ENCODE measurements around the gene SLC35F3.

Gene SLC35F3

GRCh38 chr1:234238060-234238459, 333.6 kb downstream of the SLC35F3 start:
- H3K4me2 ChIP-seq (ENCODE audit: low read depth, low read length, poor library complexity, severe bottlenecking) = no peak overlapping the region
- H3K27ac ChIP-seq (ENCODE audit: low read depth, low read length) = no peak overlapping the region
- no peaks in the 10 kb centered on the region for H3K36me3 ChIP-seq (ENCODE audit: low read length)
- no peaks in the 10 kb centered on the region for H3F3A ChIP-seq (ENCODE audit: insufficient read depth)
- no peaks in the 10 kb centered on the region for H3K27me3 ChIP-seq (ENCODE audit: low read length)
- H3K9me3 ChIP-seq (ENCODE audit: insufficient read depth, low read length) = no peaks in the 10 kb centered on the region
- TF ChIP-seq CTCF (IDR thresholded peaks at IDR 0.05; ENCODE audit: insufficient read depth, low read length, poor library complexity, severe bottlenecking) (no peak), EZH2phosphoT487 (conservative IDR thresholded peaks at IDR 0.05; ENCODE audit: low read length) (no peak)
- H3K79me2 ChIP-seq (ENCODE audit: insufficient read depth, low read length) = no peaks in the 10 kb centered on the region
- no peaks in the 10 kb centered on the region for H4K20me1 ChIP-seq (ENCODE audit: low read depth, low read length)
- H2AFZ ChIP-seq (ENCODE audit: low read depth, low read length, severe bottlenecking) = no peak overlapping the region
- no peak overlapping the region for H3K9ac ChIP-seq (ENCODE audit: low read length)
- no peaks in the 10 kb centered on the region for H3K9me2 ChIP-seq (replicated peaks; ENCODE audit: insufficient read depth, low read length)
- no peak overlapping the region for H3K4me3 ChIP-seq (ENCODE audit: insufficient read depth, low read length, poor library complexity, severe bottlenecking)

- no peaks in the 10 kb centered on the region for H3K79me2 ChIP-seq (ENCODE audit: insufficient read depth, low read length)
- TF ChIP-seq CTCF (IDR thresholded peaks at IDR 0.05; ENCODE audit: insufficient read depth, low read length, poor library complexity, severe bottlenecking) = no peak
- TF ChIP-seq EZH2phosphoT487 (conservative IDR thresholded peaks at IDR 0.05; ENCODE audit: low read length) = no peak
- no peaks in the 10 kb centered on the region for H3K36me3 ChIP-seq (ENCODE audit: low read length)
- H2AFZ ChIP-seq (ENCODE audit: low read depth, low read length, severe bottlenecking) = no peak overlapping the region
- H3K4me2 ChIP-seq (ENCODE audit: low read depth, low read length, poor library complexity, severe bottlenecking) = no peak overlapping the region
- H3K9ac ChIP-seq (ENCODE audit: low read length) = no peak overlapping the region
- H3K4me3 ChIP-seq (ENCODE audit: insufficient read depth, low read length, poor library complexity, severe bottlenecking) = no peak overlapping the region
- no peaks in the 10 kb centered on the region for H3K9me2 ChIP-seq (replicated peaks; ENCODE audit: insufficient read depth, low read length)
- no peaks in the 10 kb centered on the region for H3F3A ChIP-seq (ENCODE audit: insufficient read depth)
- no peaks in the 10 kb centered on the region for H3K9me3 ChIP-seq (ENCODE audit: insufficient read depth, low read length)
- H4K20me1 ChIP-seq (ENCODE audit: low read depth, low read length) = no peaks in the 10 kb centered on the region
- H3K27me3 ChIP-seq (ENCODE audit: low read length) = no peaks in the 10 kb centered on the region
- H3K27ac ChIP-seq (ENCODE audit: low read depth, low read length) = no peak overlapping the region
Observed at GRCh38 chr1:234239515-234239914, 335.0 kb downstream of the SLC35F3 start.

GRCh38 chr1:234239936-234240335, 335.5 kb downstream of the SLC35F3 start:
- no peak overlapping the region for H3K4me2 ChIP-seq (ENCODE audit: low read depth, low read length, poor library complexity, severe bottlenecking)
- H3K9me3 ChIP-seq (ENCODE audit: insufficient read depth, low read length) = no peaks in the 10 kb centered on the region
- H3K9me2 ChIP-seq (replicated peaks; ENCODE audit: insufficient read depth, low read length) = no peaks in the 10 kb centered on the region
- H3K27me3 ChIP-seq (ENCODE audit: low read length) = no peaks in the 10 kb centered on the region
- H3F3A ChIP-seq (ENCODE audit: insufficient read depth) = no peaks in the 10 kb centered on the region
- no peak overlapping the region for H2AFZ ChIP-seq (ENCODE audit: low read depth, low read length, severe bottlenecking)
- no peaks in the 10 kb centered on the region for H4K20me1 ChIP-seq (ENCODE audit: low read depth, low read length)
- TF ChIP-seq CTCF (IDR thresholded peaks at IDR 0.05; ENCODE audit: insufficient read depth, low read length, poor library complexity, severe bottlenecking) (no peak), EZH2phosphoT487 (conservative IDR thresholded peaks at IDR 0.05; ENCODE audit: low read length) (no peak)
- H3K27ac ChIP-seq (ENCODE audit: low read depth, low read length) = no peak overlapping the region
- no peak overlapping the region for H3K9ac ChIP-seq (ENCODE audit: low read length)
- no peak overlapping the region for H3K4me3 ChIP-seq (ENCODE audit: insufficient read depth, low read length, poor library complexity, severe bottlenecking)
- no peaks in the 10 kb centered on the region for H3K79me2 ChIP-seq (ENCODE audit: insufficient read depth, low read length)
- H3K36me3 ChIP-seq (ENCODE audit: low read length) = no peaks in the 10 kb centered on the region
